Spleen (tissue), 11 donors: Measurements from ENCODE around the gene ABHD8. TPM values are rescaled to one million over a fixed set of nuclear protein-coding genes. Genes with fewer than 3 reads are reported as not detected.
A peak's percentile ranks its signal among the peaks of the same experiment; 100 is the strongest.

Experiments
- DNase-seq: peaks from one replicate; pipeline ENCODE4 v3.0.0-alpha.2; 2020
- H3K27ac ChIP-seq, 8 donors: fragments of 200-600 bp; sonication (generic) in 7 of 8; 1 replicate in 4 of 8; 2 replicates in 4 of 8; pipeline versions ENCODE4 v1.5.0 to v1.8.0; 2016 to 2021; ENCODE audit warnings: inconsistent platforms in 4 of 8, mild to moderate bottlenecking in 4 of 8, moderate library complexity in 1 of 8
- H3K27me3 ChIP-seq, 7 donors: fragments of 200-600 bp; sonication (generic) in 6 of 7; replicated peaks in 1 of 7; 1 replicate in 4 of 7; 2 replicates in 3 of 7; pipeline versions ENCODE4 v1.5.0 to v1.8.0; 2016 to 2021; ENCODE audit warnings: inconsistent platforms in 3 of 7, mild to moderate bottlenecking in 1 of 7
- H3K36me3 ChIP-seq, 6 donors: fragments of 200-600 bp; sonication (generic) in 5 of 6; 1 replicate in 4 of 6; 2 replicates in 2 of 6; pipeline versions ENCODE4 v1.5.0 to v1.8.0; 2016 to 2021; ENCODE audit warnings: inconsistent platforms in 2 of 6
- H3K4me1 ChIP-seq, 6 donors: fragments of 200-600 bp; sonication (generic) in 5 of 6; 1 replicate in 3 of 6; 2 replicates in 3 of 6; pipeline versions ENCODE4 v1.5.0 to v1.8.0; 2016 to 2021; ENCODE audit warnings: inconsistent platforms in 3 of 6
- H3K4me3 ChIP-seq, 8 donors: fragments of 200-600 bp; sonication (generic) in 7 of 8; 1 replicate in 4 of 8; 2 replicates in 4 of 8; pipeline versions ENCODE4 v1.5.0 to v1.8.0; 2016 to 2021; ENCODE audit warnings: inconsistent platforms in 4 of 8, mild to moderate bottlenecking in 4 of 8, moderate library complexity in 2 of 8
- H3K9me3 ChIP-seq, 8 donors: fragments of 200-600 bp; sonication (generic) in 7 of 8; 1 replicate in 4 of 8; 2 replicates in 4 of 8; pipeline versions ENCODE4 v1.5.0 to v1.8.0; 2016 to 2021; ENCODE audit warnings: inconsistent platforms in 4 of 8
- CTCF ChIP-seq, 11 experiments: fragments of 200-600 bp in 7 of 11; fragments of 450-650 bp in 4 of 11; sonication (generic) in 4 of 11; IDR thresholded peaks in 8 of 11; conservative IDR thresholded peaks in 3 of 11; 1 replicate in 7 of 11; 2 replicates in 4 of 11; pipeline versions ENCODE4 v1.4.0 to v1.8.0; 2016 to 2021; ENCODE audit warnings: antibody characterized with exemption in 11 of 11, inconsistent platforms in 4 of 11, mild to moderate bottlenecking in 1 of 11
- POLR2A ChIP-seq, 3 donors: fragments of 450-650 bp; IDR thresholded peaks; one replicate each; pipeline ENCODE4 v1.5.1; 2017; ENCODE audit warnings: antibody characterized with exemption in 3 of 3, mild to moderate bottlenecking in 1 of 3
- POLR2AphosphoS5 ChIP-seq, 3 donors: sonication (generic); formaldehyde crosslinking; IDR thresholded peaks; one replicate each; pipeline ENCODE4 v1.5.1; 2017; ENCODE audit warnings: antibody characterized with exemption in 3 of 3
- WGBS, 5 donors: extraction: QIAGEN DNeasy Blood & Tissue Kit in 3 of 5; methylation state at CpG; one replicate each; pipeline versions ENCODE4 v1.1.5 to v1.1.7; 2013 to 2018; 5-methylcytosine and 5-hydroxymethylcytosine counted together
- intact Hi-C: fragments of 100-400 bp; cut with DNase I; formaldehyde crosslinking; loops from one replicate; pipeline ENCODE4 v1.15.0; 2023; ENCODE audit warnings: low total_unique reads
- polyA plus RNA-seq, 3 donors: library from polyadenylated mRNA; stranded (reverse); fragments of 200-250 nt; gene quantifications; one replicate each; pipeline ENCODE4 v1.2.1, GENCODE V29; 2013
- total RNA-seq, 7 donors: library from RNA; depleted of rRNA in 3 of 7; stranded (reverse); fragments of >200 nt in 3 of 7; fragmentation: NEBNext Ultra II Directional in 4 of 7; extraction: Animal tissue kit (Norgen Biotek cat#: 25700) in 4 of 7; gene quantifications; one replicate each; pipeline versions ENCODE4 v1.1.0 to v1.2.1, GENCODE V29; 2016 to 2021
- donor health status: healthy with polysubstance abuse.
- donor health status: DM: no; HTN: no; CAD: no; lungs with moderate emphysema.
- donor health status: DM: no; HTN: no; CAD: no.
- donor health status: Bipolar disorder and iron deficiency.
- donor health status: healthy.
- donor health status: DM: no; HTN: no; CAD: no.
- donor health status: DM: yes; HTN: yes; CAD: no.

The ABHD8 gene
- total and polyA plus RNA-seq, 10 donors = 6.5 to 18.7 (median 12.2) TPM

DNA sequence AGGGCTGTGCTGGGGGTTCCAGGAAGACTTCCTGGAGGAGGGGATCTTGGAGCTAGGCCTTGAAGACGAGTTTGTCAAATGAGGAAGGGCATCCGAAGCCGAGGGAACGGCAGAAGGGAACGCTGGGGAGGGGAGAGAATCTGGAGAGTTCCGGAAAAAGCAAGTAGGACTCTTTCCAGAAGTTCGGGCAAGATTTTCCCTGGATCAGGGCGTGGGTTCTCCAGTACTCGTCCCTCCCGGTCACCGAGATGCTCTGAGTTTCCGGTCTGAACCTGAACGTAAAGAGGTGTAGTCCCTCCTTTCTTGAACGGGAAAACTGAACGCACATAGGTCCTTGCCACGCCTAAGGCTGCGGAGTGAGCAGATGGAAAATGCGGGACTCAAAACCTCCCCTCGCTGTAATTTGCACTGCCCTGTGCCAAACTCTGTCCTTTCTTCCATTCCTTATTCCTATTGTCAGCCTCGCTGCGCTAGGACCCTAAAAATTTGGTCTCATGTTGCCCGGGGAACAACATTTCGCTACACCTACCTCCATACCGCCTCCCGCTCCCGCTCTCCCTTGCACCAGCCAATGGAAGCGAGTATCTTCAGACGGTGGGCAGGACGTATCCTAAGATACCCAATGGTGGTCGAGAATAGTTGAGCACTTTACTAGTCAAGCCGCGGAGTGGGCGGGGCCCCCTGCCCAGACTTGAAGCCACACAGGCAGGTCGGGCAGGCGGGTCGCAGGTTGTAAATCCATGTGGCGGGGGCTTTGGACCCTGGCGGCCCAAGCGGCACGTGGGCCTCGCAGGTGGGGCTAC, 33.8 kb upstream of the ABHD8 start, which contains the start of gene GTPBP3:
Gene GTPBP3 (plus strand): TSS at position 682 of the 803 bp plus-strand sequence. CDS start 59 bp downstream, at position 741.
- peaks cover 0 to 22% (median 6%) of the 10 kb centered on the region in 6 donors for H3K36me3 ChIP-seq
- H3K27ac ChIP-seq = peak within 1 kb of the TSS; percentile 87 to 94 (median 90)
- peak within 1 kb of the TSS; percentile 50 to 83 (median 74) for H3K4me3 ChIP-seq
- peak; percentile 99 for DNase-seq
- peaks cover 19 to 72% (median 48%) of the 10 kb centered on the region in 6 donors for H3K4me1 ChIP-seq
- TF ChIP-seq CTCF (IDR thresholded peaks at IDR 0.05 in 8 of 11, conservative IDR thresholded peaks at IDR 0.05 in 3 of 11) (peak in 2 of 11 experiments; percentile 15 to 18), POLR2A (IDR thresholded peaks at IDR 0.05) (no peak), POLR2AphosphoS5 (IDR thresholded peaks at IDR 0.05) (peak; percentile 81 to 84 (median 83))
- intact Hi-C loops = no loop called here
- H3K27me3 ChIP-seq = peaks cover 0 to 5% (median 0%) of the 10 kb centered on the region in 7 donors
- H3K9me3 ChIP-seq = no peaks in the 10 kb centered on the region
- WGBS, 5 donors = 0 to 1% (median 0%) methylated on average over 30 to 41 of the region's 41 CpGs

DNA sequence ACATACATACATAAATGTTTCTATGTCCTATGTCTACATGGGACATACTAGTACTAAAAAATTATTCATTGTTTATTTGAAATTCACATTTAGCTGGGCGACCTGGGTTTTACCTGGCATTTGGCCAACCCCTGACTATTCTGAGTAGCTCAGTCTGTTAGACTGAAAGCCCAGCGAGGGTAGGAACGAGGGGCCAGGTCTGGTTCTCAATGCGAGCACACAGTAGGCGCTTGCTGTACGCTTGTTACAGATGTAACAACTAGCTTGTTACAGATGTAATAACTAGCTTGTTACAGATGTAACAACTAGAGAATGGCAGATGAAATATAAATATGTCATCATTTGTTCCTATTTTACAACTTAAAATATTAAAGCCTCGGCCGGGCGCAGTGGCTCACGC, 32.4 kb upstream of the ABHD8 start:
- Histone ChIP-seq H3K9me3 (no peaks in the 10 kb centered on the region), H3K36me3 (peaks cover 0 to 10% (median 0%) of the 10 kb centered on the region in 6 donors), H3K27me3 (peaks cover 0 to 14% (median 1%) of the 10 kb centered on the region in 7 donors), H3K27ac (no peak overlapping the region), H3K4me3 (peak overlapping the region in 1 of 8 donors; percentile 83), H3K4me1 (peaks cover 19 to 69% (median 48%) of the 10 kb centered on the region in 6 donors)
- TF ChIP-seq POLR2A (IDR thresholded peaks at IDR 0.05) = no peak
- no peak for TF ChIP-seq POLR2AphosphoS5 (IDR thresholded peaks at IDR 0.05)
- TF ChIP-seq CTCF (IDR thresholded peaks at IDR 0.05 in 8 of 11, conservative IDR thresholded peaks at IDR 0.05 in 3 of 11) = no peak
- no peak for DNase-seq
- 73 to 78% (median 73%) methylated on average over 10 of the region's 10 CpGs for WGBS, 5 donors
- intact Hi-C loops = no loop called here

GRCh38 chr19:17334414-17335409, 31.5 kb upstream of the ABHD8 start, which contains the start of gene ANO8:
Gene ANO8, minus strand, starts transcription at chr19:17334855. Its CDS starts 185 bp downstream, at chr19:17334670.
- peak within 1 kb of the TSS; percentile 51 to 83 (median 72) for H3K4me3 ChIP-seq
- peaks cover 0 to 22% (median 9%) of the 10 kb centered on the region in 7 donors for H3K27me3 ChIP-seq
- DNase-seq = peak; percentile 97
- H3K4me1 ChIP-seq = peaks cover 19 to 71% (median 49%) of the 10 kb centered on the region in 6 donors
- peaks cover 0 to 18% (median 0%) of the 10 kb centered on the region in 6 donors for H3K36me3 ChIP-seq
- H3K9me3 ChIP-seq = no peaks in the 10 kb centered on the region
- 3 to 11% (median 4%) methylated on average over 25 to 86 of the region's 86 CpGs for WGBS, 5 donors
- intact Hi-C loops = no loop called here
- TF ChIP-seq CTCF (IDR thresholded peaks at IDR 0.05 in 8 of 11, conservative IDR thresholded peaks at IDR 0.05 in 3 of 11) (peak in 1 of 11 experiments; percentile 9), POLR2A (IDR thresholded peaks at IDR 0.05) (peak in 1 of 3 donors; percentile 6), POLR2AphosphoS5 (IDR thresholded peaks at IDR 0.05) (peak; percentile 63 to 83 (median 80))
- H3K27ac ChIP-seq = peak within 1 kb of the TSS in 6 of 8 donors; percentile 62 to 81 (median 74)
